SK-N-MC (cell line): ENCODE measurements around the gene LAMTOR2.
"Not testable (repeated sequence)": the region's sequence is repeated elsewhere in the genome, so short reads cannot be mapped to it uniquely, and the experiment has no call there.

Experiments used
- DNase-seq: peaks from one replicate; pipeline ENCODE4 v3.0.0-alpha.2; 2011; ENCODE audit warnings: low read depth, low spot score
- H3K27ac ChIP-seq: fragments of 200-600 bp; sonication (generic); 2 replicates; pipeline ENCODE4 v1.5.1; 2016; ENCODE audit warnings: mixed run types
- H3K36me3 ChIP-seq: fragments of 200-600 bp; sonication (generic); 2 replicates; pipeline ENCODE4 v1.6.1; 2017; ENCODE audit warnings: antibody characterized with exemption, low read length, mixed read lengths; ENCODE audit not compliant: insufficient read depth
- H3K4me3 ChIP-seq: fragments of 200-600 bp; sonication (generic); 2 replicates; pipeline ENCODE4 v1.5.1; 2016
- H3K9ac ChIP-seq: fragments of 200-600 bp; sonication (generic); 2 replicates; pipeline ENCODE4 v1.8.0; 2017; ENCODE audit warnings: mixed run types, mixed read lengths; ENCODE audit not compliant: insufficient read length
- H3K9me3 ChIP-seq: fragments of 200-600 bp; sonication (generic); 2 replicates; pipeline ENCODE4 v1.6.1; 2017; ENCODE audit warnings: low read depth, mild to moderate bottlenecking, antibody characterized with exemption, low read length, moderate library complexity, mixed read lengths
- EZH2 ChIP-seq: fragments of 200-600 bp; sonication (generic); IDR thresholded peaks from one replicate; pipeline ENCODE4 v1.6.1; 2017; ENCODE audit warnings: antibody characterized with exemption
- FOXP2 ChIP-seq: optimal IDR thresholded peaks from 2 replicates; pipeline ENCODE3; 2011; ENCODE audit warnings: mild to moderate bottlenecking, moderate library complexity; ENCODE audit not compliant: insufficient read depth; ENCODE audit errors: extremely low read length, control extremely low read depth
- POLR2AphosphoS5 ChIP-seq: IDR thresholded peaks from 2 replicates; pipeline ENCODE4 v1.6.1; 2012; ENCODE audit warnings: mild to moderate bottlenecking, low read depth, low read length, borderline replicate concordance

LAMTOR2 gene

DNA sequence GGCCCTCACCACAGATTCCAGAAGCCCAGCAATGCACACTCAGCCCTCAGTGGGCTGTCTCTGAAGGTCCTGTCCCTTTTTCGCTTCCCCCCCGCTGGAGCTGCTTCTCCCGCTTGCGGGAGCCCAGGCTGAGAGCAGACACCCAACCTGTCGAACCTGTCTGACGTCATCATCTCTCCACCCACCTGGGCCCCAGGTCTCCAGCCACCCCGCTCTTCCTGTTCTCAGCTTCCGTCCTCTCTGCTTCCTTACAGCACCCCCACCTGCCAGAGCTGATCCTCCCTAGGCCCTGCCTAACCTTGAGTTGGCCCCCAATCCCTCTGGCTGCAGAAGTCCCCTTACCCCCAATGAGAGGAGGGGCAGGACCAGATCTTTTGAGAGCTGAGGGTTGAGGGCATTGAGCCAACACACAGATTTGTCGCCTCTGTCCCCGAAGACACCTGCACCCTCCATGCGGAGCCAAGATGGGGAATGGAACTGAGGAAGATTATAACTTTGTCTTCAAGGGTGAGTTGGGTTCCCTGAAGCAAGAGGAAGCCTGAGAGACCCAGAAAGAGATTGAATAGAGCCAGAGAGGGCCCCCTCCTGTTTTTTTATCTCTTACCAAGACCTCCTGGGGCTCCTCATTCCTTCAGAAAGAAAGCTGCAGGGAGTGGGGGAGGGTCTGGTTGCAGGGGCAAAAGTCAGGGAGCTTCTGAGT, 6.5 kb downstream of the LAMTOR2 start, which contains the start of gene RAB25:
Gene RAB25 (plus strand): TSS at position 224 of the 700 bp plus-strand sequence. CDS start 241 bp downstream, at position 465.
- TF ChIP-seq EZH2 (no peak), POLR2AphosphoS5 (no peak), FOXP2 (no peak)
- Histone ChIP-seq H3K36me3 (no peaks in the 10 kb centered on the region), H3K9me3 (no peaks in the 10 kb centered on the region), H3K4me3 (peak within 1 kb of the TSS; percentile 57), H3K9ac (peak within 1 kb of the TSS; percentile 32), H3K27ac (peak within 1 kb of the TSS; percentile 66)
- DNase-seq: peak; percentile 63

DNA sequence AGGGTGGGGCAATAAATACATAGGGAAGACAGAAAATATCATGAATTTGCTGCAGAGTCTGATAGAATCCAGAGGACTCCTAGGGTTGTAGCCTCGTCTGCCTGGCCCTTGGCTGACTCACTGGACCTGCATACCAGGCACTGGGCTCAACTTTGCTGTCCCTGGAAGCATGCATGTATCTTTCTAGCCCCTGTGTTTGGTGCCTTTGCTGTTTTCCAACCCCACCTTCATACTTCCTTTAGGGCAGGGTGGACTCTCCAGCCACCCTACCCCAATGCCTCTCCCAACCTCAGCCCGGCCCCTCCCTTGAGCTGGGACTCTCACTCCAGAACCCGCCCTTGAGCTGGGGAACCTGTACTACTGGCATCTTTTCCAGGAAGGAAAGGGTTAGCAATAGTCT, 7.6 kb downstream of the LAMTOR2 start:
- no peaks in the 10 kb centered on the region for H3K9me3 ChIP-seq
- no peak overlapping the region for H3K4me3 ChIP-seq
- H3K36me3 ChIP-seq: no peaks in the 10 kb centered on the region
- H3K27ac ChIP-seq: no peak overlapping the region
- TF ChIP-seq POLR2AphosphoS5 (no peak), EZH2 (no peak), FOXP2 (no peak)
- no peak for DNase-seq
- no peak overlapping the region for H3K9ac ChIP-seq

DNA sequence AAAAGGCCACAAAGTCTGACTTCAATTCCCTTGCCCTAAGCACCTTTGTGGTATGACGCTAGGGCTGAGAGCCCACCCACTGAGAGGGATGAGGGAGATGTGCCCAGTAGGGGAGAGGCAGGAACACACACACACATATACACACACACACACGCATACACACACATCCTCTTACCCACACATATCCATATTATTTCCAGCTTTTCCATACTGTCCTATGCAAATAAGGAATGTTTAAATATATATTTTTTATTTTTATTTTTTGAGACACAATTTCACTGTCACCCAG, 9.4 kb downstream of the LAMTOR2 start:
- Histone ChIP-seq H3K9me3 (no peaks in the 10 kb centered on the region), H3K9ac (no peak overlapping the region), H3K4me3 (no peak overlapping the region), H3K36me3 (no peaks in the 10 kb centered on the region), H3K27ac (peak overlapping the region; percentile 62; the same call in 1 of the 2 replicates)
- DNase-seq: no peak
- TF ChIP-seq EZH2 (no peak), FOXP2 (no peak), POLR2AphosphoS5 (no peak)

DNA sequence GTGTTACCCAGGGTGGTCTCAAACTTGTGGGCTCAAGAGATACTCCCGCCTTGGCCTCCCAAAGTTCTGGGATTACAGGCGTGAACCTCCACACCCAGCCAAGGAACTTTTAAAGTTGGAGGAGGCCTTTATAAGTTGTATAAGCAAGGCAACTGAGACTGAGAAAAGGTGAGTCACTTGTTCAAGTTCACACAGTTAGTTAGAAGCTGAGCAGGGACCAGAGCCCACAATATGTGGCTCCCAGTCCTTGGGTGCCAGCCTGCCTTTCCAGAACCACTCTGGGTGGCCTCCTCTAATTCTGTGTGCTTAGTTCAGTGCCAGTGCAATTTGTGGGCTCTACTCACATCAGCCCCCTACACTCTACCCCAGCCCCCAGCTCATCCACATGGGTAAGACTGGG, 10.0 kb downstream of the LAMTOR2 start:
- Histone ChIP-seq H3K36me3 (no peaks in the 10 kb centered on the region), H3K9me3 (no peaks in the 10 kb centered on the region), H3K9ac (no peak overlapping the region), H3K4me3 (no peak overlapping the region), H3K27ac (no peak overlapping the region)
- DNase-seq: no peak
- TF ChIP-seq FOXP2 (no peak), POLR2AphosphoS5 (no peak), EZH2 (no peak)

DNA sequence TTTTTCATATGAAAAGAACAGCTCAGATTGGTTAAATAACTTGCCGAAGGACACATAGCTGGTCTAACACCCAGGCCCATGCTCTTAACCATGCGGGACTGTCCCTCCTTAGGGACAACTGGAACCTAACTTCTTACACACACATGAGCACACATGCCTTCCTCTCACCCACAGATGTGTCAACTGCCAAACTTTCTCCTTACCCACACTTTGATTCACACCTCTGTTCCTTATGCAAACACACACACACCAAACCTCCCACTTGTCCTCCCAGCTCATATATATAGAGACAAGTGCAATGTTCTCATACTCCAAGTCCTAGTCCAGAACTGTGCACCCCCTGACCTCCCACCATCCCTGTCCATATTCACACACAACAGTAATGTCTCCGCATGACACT, 10.6 kb downstream of the LAMTOR2 start:
- no peaks in the 10 kb centered on the region for H3K9me3 ChIP-seq
- DNase-seq: no peak
- TF ChIP-seq POLR2AphosphoS5 (no peak), FOXP2 (no peak), EZH2 (no peak)
- H3K9ac ChIP-seq: no peak overlapping the region
- no peak overlapping the region for H3K4me3 ChIP-seq
- H3K27ac ChIP-seq: no peak overlapping the region
- H3K36me3 ChIP-seq: no peaks in the 10 kb centered on the region

DNA sequence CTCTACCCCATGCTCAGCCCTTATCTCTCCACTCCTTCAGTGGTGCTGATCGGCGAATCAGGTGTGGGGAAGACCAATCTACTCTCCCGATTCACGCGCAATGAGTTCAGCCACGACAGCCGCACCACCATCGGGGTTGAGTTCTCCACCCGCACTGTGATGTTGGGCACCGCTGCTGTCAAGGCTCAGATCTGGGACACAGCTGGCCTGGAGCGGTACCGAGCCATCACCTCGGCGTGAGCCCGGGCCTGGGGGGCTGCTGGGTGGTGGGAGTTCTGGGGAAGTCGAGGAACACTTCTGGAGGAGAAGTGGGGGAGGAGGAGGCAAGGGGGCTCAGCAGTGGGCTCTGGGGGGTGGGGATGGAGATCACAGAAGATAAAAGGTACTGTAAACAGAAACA, 11.3 kb downstream of the LAMTOR2 start:
- TF ChIP-seq POLR2AphosphoS5 (no peak), FOXP2 (no peak), EZH2 (no peak)
- no peaks in the 10 kb centered on the region for H3K36me3 ChIP-seq
- no peaks in the 10 kb centered on the region for H3K9me3 ChIP-seq
- no peak overlapping the region for H3K9ac ChIP-seq
- H3K4me3 ChIP-seq: no peak overlapping the region
- DNase-seq: no peak
- H3K27ac ChIP-seq: no peak overlapping the region

DNA sequence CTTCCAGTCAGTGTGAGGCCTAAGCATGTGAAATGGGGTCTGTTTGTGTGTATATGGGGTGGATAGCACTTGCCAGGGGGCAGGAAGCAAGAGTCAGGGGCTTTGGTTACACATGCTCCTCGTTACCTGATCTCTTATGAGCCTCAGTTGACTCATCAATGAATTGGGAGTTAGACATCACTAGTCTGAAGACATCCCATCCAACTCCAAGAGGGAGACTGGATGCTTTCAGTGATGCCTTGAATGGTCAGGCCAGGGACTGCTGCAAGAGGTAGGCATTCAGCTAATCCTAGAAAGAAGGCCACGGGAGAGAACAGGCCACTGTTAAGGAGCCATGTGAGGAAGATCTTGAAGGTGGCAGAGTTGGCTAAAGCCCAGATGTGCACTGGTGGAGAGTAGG, 12.7 kb downstream of the LAMTOR2 start:
- Histone ChIP-seq H3K9ac (no peak overlapping the region), H3K36me3 (no peaks in the 10 kb centered on the region), H3K9me3 (no peaks in the 10 kb centered on the region), H3K27ac (no peak overlapping the region), H3K4me3 (no peak overlapping the region)
- TF ChIP-seq POLR2AphosphoS5: no peak
- no peak for DNase-seq

DNA sequence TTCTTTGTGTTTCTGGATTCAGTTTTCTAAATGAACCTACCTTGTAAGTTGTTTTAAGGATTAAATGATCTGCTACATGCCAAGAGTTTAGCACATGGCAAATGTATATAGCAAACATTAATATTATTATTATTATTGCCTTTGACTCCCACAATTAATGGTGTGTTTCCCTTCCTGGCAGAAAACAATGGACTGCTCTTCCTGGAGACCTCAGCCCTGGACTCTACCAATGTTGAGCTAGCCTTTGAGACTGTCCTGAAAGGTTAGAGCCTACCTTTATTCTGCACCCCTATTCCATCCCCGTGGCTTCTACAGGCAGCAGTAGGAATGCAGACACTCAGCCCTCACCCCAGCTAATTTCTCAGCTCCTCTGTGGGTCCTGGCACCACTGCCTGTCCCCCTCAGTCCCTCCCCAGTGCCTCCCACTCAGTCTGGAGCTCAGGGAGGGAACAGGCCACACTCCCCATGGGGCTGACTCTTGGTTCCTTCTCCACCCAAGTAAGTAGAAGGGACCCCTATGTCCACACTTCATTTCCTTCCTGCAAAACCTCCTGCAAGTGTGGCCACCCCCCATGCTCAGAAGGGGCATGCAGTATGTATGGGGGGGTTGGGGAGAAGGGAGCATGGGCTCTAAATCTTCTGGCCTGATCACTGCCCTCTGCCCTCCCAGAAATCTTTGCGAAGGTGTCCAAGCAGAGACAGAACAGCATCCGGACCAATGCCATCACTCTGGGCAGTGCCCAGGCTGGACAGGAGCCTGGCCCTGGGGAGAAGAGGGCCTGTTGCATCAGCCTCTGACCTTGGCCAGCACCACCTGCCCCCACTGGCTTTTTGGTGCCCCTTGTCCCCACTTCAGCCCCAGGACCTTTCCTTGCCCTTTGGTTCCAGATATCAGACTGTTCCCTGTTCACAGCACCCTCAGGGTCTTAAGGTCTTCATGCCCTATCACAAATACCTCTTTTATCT, 15.2 kb downstream of the LAMTOR2 start:
- Histone ChIP-seq H3K4me3 (no peak overlapping the region), H3K9me3 (no peaks in the 10 kb centered on the region), H3K27ac (peak overlapping the region; percentile 54; the same call in 1 of the 2 replicates), H3K36me3 (peaks cover 5% of the 10 kb centered on the region; the same call in 1 of the 2 replicates), H3K9ac (no peak overlapping the region)
- DNase-seq: no peak
- TF ChIP-seq POLR2AphosphoS5: no peak
- TF ChIP-seq FOXP2: no peak
- TF ChIP-seq EZH2: no peak

DNA sequence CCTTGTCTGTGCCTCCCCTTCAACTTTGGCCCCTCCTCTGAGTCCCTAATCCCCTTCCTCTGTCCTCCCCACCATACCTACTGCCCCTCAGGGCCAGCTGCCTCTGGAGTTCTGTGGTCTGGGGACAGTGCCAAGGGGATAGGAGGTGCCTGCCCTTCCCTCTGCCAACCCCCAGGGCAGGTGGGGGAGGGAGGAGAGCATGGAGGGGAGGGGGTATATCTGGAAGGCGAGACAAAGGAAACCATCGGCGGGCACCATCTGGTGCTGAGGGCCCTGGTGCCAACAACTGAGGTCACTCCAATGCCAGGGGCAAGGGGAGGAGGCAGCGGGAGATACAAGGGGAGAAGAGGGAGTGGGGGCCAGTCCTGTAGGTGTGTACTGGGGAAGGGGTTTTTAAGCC, 16.0 kb downstream of the LAMTOR2 start:
- H3K9me3 ChIP-seq: no peaks in the 10 kb centered on the region
- no peak overlapping the region for H3K27ac ChIP-seq
- no peak for DNase-seq
- no peak overlapping the region for H3K9ac ChIP-seq
- no peak for TF ChIP-seq POLR2AphosphoS5
- TF ChIP-seq EZH2: no peak
- TF ChIP-seq FOXP2: no peak
- peaks cover 12% of the 10 kb centered on the region for H3K36me3 ChIP-seq
- H3K4me3 ChIP-seq: no peak overlapping the region

DNA sequence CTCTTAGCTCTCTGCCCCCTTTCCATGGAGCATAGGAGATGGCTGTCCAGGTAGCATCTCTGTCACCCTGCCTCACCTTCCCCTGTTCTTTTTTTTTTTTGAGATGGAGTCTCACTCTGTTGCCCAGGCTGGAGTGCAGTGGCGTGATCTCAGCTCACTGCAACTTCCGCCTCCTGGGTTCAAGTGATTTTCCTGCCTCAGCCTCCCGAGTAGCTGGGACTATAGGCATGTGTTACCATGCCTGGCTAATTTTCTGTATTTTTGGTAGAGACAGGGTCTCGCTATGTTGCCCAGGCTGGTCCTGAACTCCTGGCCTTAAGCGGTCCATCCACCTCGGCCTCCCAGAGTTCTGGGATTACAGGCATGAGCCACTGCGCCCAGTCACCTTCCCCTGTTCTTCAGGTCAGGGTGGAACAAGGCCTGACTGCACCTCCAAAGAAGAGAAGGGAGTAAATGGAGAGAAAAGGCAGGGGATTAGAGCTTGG, 16.8 kb downstream of the LAMTOR2 start:
- not testable (repeated sequence) for H3K4me3 ChIP-seq, H3K9ac ChIP-seq, H3K9me3 ChIP-seq, DNase-seq
- H3K27ac ChIP-seq: peak overlapping the region; percentile 93
- H3K36me3 ChIP-seq: peaks cover 20% of the 10 kb centered on the region
